Measurements from ENCODE around the gene MYF6.

DNA sequence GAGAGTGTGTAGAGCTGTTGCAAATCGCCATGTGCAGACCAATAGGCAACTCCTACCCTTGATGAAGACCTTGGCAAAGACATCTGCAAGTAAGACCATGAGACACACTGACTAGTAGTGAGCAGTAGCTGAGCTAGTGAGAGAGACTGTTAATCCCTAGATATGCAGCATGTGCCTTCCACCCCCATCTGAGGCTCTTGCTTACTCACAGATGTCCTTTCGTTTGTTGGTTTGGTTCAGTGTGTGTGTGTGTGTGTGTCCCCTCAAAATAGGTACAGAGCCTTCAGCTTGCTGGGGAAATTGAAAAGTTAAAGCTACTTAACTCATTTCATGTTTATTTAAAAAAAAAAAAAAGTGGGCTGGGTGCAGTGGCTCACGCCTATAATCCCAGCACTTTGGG lies 46.8 kb downstream of the MYF6 start:
- TF ChIP-seq EZH2phosphoT487 (IDR thresholded peaks at IDR 0.05; ENCODE audit: borderline replicate concordance) (no peak), POLR2A (IDR thresholded peaks at IDR 0.05; ENCODE audit: borderline replicate concordance, extremely low read depth, insufficient read depth, insufficient read length) (no peak), EZH2 (IDR thresholded peaks at IDR 0.05) (no peak), SP1 (IDR thresholded peaks at IDR 0.05; ENCODE audit: low read depth) (no peak), POLR2AphosphoS5 (IDR thresholded peaks at IDR 0.05; ENCODE audit: low read depth, low read length) (no peak), SIN3A (IDR thresholded peaks at IDR 0.05; ENCODE audit: low read depth) (no peak), ZFX (IDR thresholded peaks at IDR 0.05) (no peak), YY1 (IDR thresholded peaks at IDR 0.05; ENCODE audit: extremely low read depth, insufficient replicate concordance, low read depth, low read length) (no peak)
- TF ChIP-seq, protein P1, sequence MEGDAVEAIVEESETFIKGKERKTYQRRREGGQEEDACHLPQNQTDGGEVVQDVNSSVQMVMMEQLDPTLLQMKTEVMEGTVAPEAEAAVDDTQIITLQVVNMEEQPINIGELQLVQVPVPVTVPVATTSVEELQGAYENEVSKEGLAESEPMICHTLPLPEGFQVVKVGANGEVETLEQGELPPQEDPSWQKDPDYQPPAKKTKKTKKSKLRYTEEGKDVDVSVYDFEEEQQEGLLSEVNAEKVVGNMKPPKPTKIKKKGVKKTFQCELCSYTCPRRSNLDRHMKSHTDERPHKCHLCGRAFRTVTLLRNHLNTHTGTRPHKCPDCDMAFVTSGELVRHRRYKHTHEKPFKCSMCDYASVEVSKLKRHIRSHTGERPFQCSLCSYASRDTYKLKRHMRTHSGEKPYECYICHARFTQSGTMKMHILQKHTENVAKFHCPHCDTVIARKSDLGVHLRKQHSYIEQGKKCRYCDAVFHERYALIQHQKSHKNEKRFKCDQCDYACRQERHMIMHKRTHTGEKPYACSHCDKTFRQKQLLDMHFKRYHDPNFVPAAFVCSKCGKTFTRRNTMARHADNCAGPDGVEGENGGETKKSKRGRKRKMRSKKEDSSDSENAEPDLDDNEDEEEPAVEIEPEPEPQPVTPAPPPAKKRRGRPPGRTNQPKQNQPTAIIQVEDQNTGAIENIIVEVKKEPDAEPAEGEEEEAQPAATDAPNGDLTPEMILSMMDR (IDR thresholded peaks at IDR 0.05 in 2 of 3, conservative IDR thresholded peaks at IDR 0.05 in 1 of 3; ENCODE audit: borderline replicate concordance in 1 of 3, insufficient read depth in 1 of 3, low read depth in 2 of 3, low read length in 2 of 3) = no peak
- TF ChIP-seq, protein P2, sequence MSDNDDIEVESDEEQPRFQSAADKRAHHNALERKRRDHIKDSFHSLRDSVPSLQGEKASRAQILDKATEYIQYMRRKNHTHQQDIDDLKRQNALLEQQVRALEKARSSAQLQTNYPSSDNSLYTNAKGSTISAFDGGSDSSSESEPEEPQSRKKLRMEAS (IDR thresholded peaks at IDR 0.05) = no peak
